Activated CD8-positive, alpha-beta T cell treated with anti-CD3 and anti-CD28 coated beads for 36 hours (primary cell): ENCODE results near the gene LIPH. TPM values are rescaled to one million over a fixed set of nuclear protein-coding genes. Genes with fewer than 3 reads are reported as not detected.

Experiments used
- ATAC-seq: fragments of 200-7000 bp; cut with Tn5 transposase; one replicate; pipeline ENCODE4 v1.10.0; 2021; ENCODE audit warnings: mild to moderate bottlenecking, moderate library complexity
- CTCF ChIA-PET: fragments of 350-600 bp; sonication (Branson Sonifier 250); formaldehyde crosslinking; loops from one replicate; lab custom pipeline; 2021; ENCODE audit warnings: antibody characterized with exemption; lab: Charles Lee
- POLR2A ChIA-PET: fragments of 350-600 bp; sonication (Branson Sonifier 250); formaldehyde crosslinking; loops from one replicate; lab custom pipeline; 2021; ENCODE audit warnings: antibody characterized with exemption; lab: Charles Lee
- DNase-seq: peaks from one replicate; pipeline ENCODE4 v3.0.0-alpha.2; 2020
- H3K27ac Mint-ChIP-seq: one replicate; pipeline ENCODE4 v1.8.0; 2021; ENCODE audit warnings: mild to moderate bottlenecking, mixed read lengths
- H3K27me3 Mint-ChIP-seq: one replicate; pipeline ENCODE4 v1.8.0; 2021; ENCODE audit warnings: mixed read lengths
- H3K36me3 Mint-ChIP-seq: one replicate; pipeline ENCODE4 v1.8.0; 2021; ENCODE audit warnings: low read depth, mixed read lengths
- H3K4me1 Mint-ChIP-seq: one replicate; pipeline ENCODE4 v1.8.0; 2021; ENCODE audit warnings: low read depth, mixed read lengths
- H3K4me3 Mint-ChIP-seq: one replicate; pipeline ENCODE4 v1.8.0; 2021; ENCODE audit warnings: mild to moderate bottlenecking, moderate library complexity, mixed read lengths
- H3K9me3 Mint-ChIP-seq: one replicate; pipeline ENCODE4 v1.8.0; 2021; ENCODE audit warnings: mixed read lengths
- CTCF ChIP-seq: fragments of 200-600 bp; IDR thresholded peaks from one replicate; pipeline ENCODE4 v1.8.0; 2022; ENCODE audit warnings: antibody characterized with exemption, mild to moderate bottlenecking
- intact Hi-C: fragments of 100-400 bp; cut with micrococcal nuclease; formaldehyde crosslinking; loops from one replicate; pipeline ENCODE4 v1.10.0; 2022
- total RNA-seq, 2 experiments: library from RNA; stranded (reverse); gene quantifications; one replicate each; pipeline ENCODE4 v1.2.3, GENCODE V29; 2021

Gene LIPH
- total RNA-seq, 2 experiments from 2014 or later, result not detected

GRCh38 chr3:185585859-185586685 is 33.7 kb upstream of the LIPH start, which contains the start of gene SENP2:
Gene SENP2, plus strand, starts transcription at chr3:185586295. Its CDS starts 119 bp downstream, at chr3:185586414.
- Mint-ChIP-seq H3K27me3 (no peaks in the 10 kb centered on the region), H3K27ac (peak within 1 kb of the TSS; percentile 97), H3K4me3 (peak within 1 kb of the TSS; percentile 91), H3K36me3 (peaks cover 6% of the 10 kb centered on the region), H3K9me3 (no peaks in the 10 kb centered on the region), H3K4me1 (peaks cover 29% of the 10 kb centered on the region)
- intact Hi-C loops, result no loop called here
- ATAC-seq (peak; percentile 98), DNase-seq (peak; percentile 100)
- no peak for TF ChIP-seq CTCF
- ChIA-PET CTCF (interaction anchor here (0.6 to 4.7 kb wide), 5 partner anchors 10 to 125 kb away, joined by 3 to 32 read pairs (median 6); no protein-coding TSS in a partner anchor), POLR2A (interaction anchor here (0.6 to 2.2 kb wide), 7 partner anchors 12 to 443 kb away, joined by 3 to 11 read pairs (median 3); partner anchors contain the start of gene TMEM41A)

- no peaks in the 10 kb centered on the region for H3K9me3 Mint-ChIP-seq
- no peak for TF ChIP-seq CTCF
- no peak for ATAC-seq
- no peak for DNase-seq
- intact Hi-C loops, result no loop called here
- ChIA-PET CTCF (interaction anchor here (4.7 kb wide), 1 partner anchor 10 kb away, joined by 32 read pairs; no protein-coding TSS in a partner anchor), POLR2A (interaction anchor here (0.6 to 2.2 kb wide), 4 partner anchors 13 to 252 kb away, joined by 3 to 11 read pairs (median 3); no protein-coding TSS in a partner anchor)
- H3K27ac Mint-ChIP-seq, result peak overlapping the region; percentile 97
- H3K4me1 Mint-ChIP-seq, result peaks cover 29% of the 10 kb centered on the region
- peak overlapping the region; percentile 91 for H3K4me3 Mint-ChIP-seq
- H3K36me3 Mint-ChIP-seq, result peaks cover 4% of the 10 kb centered on the region
- H3K27me3 Mint-ChIP-seq, result no peaks in the 10 kb centered on the region
Observed at GRCh38 chr3:185585518-185585858, 33.1 kb upstream of the LIPH start.

- ChIA-PET POLR2A (no interaction called here), CTCF (interaction anchor here (1.6 to 4.7 kb wide), 2 partner anchors 9 to 26 kb away, joined by 5 to 32 read pairs; no protein-coding TSS in a partner anchor)
- no peak for DNase-seq
- no peak for TF ChIP-seq CTCF
- Mint-ChIP-seq H3K27ac (peak overlapping the region; percentile 57), H3K27me3 (no peaks in the 10 kb centered on the region), H3K4me1 (peaks cover 29% of the 10 kb centered on the region), H3K36me3 (peaks cover 4% of the 10 kb centered on the region), H3K4me3 (peak overlapping the region; percentile 91), H3K9me3 (no peaks in the 10 kb centered on the region)
- intact Hi-C loops, result no loop called here
- ATAC-seq, result no peak
Observed at GRCh38 chr3:185584686-185585085, 32.3 kb upstream of the LIPH start.

GRCh38 chr3:185583925-185584324 is 31.5 kb upstream of the LIPH start:
- peaks cover 25% of the 10 kb centered on the region for H3K4me1 Mint-ChIP-seq
- no peaks in the 10 kb centered on the region for H3K9me3 Mint-ChIP-seq
- ATAC-seq (no peak), DNase-seq (no peak)
- peaks cover 4% of the 10 kb centered on the region for H3K36me3 Mint-ChIP-seq
- H3K4me3 Mint-ChIP-seq, result no peak overlapping the region
- ChIA-PET POLR2A (no interaction called here), CTCF (interaction anchor here (1.6 to 4.7 kb wide), 2 partner anchors 9 to 25 kb away, joined by 5 to 32 read pairs; no protein-coding TSS in a partner anchor)
- intact Hi-C loops, result no loop called here
- TF ChIP-seq CTCF, result no peak
- no peaks in the 10 kb centered on the region for H3K27me3 Mint-ChIP-seq
- H3K27ac Mint-ChIP-seq, result no peak overlapping the region

GRCh38 chr3:185582871-185583270 is 30.5 kb upstream of the LIPH start:
- Mint-ChIP-seq H3K9me3 (no peaks in the 10 kb centered on the region), H3K4me1 (peaks cover 18% of the 10 kb centered on the region), H3K36me3 (peaks cover 4% of the 10 kb centered on the region), H3K4me3 (no peak overlapping the region), H3K27me3 (no peaks in the 10 kb centered on the region), H3K27ac (no peak overlapping the region)
- POLR2A ChIA-PET, result no interaction called here
- DNase-seq, result no peak
- no peak for TF ChIP-seq CTCF
- CTCF ChIA-PET, result interaction anchor here (0.9 kb wide), 1 partner anchor 24 kb away, joined by 3 read pairs; no protein-coding TSS in a partner anchor
- ATAC-seq, result no peak
- intact Hi-C loops, result no loop called here
